Measurements from ENCODE around the gene CDK4. TPM values are rescaled to one million over a fixed set of nuclear protein-coding genes. Genes with fewer than 3 reads are reported as not detected.

Gene CDK4
- total RNA-seq, 1 donor from 2014 or later = 102 TPM

DNA sequence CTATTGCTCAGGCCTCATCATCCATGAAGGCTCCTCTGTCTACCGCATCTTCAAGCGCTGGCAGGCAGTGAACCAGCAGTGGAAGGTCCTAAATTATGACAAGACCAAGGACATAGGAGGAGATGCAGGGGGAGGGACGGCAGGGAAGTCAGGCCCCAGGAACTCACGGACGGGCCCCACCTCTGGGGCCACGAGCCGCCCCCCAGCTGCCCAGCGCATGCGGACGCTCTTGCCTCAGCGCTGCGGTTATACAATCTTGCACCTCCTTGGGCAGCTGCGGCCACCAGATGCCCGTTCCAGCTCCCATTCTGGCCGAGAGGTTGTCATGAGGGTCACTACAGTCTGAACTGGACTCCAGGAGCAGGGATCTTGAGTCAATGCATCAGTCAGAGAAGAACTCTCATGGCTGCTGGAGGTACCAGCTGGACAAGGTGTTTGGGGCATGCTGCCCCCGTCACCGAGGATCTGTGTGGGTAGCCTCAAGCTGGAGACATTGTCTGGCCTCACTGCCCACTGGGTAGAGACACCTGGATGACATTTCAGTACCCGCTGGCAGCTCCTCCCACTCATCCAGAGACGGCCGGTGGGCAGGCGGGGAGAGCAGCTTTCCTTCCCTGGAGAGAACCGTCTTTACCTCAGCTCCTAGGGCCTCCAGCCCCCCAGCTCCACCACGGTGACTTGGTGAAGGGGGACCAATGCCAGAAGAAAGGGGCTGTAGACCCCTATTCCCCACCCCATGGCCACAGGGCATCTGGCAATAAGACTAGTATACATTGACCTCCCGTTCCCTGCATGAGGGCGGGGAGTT lies 6.6 kb upstream of the CDK4 start:
- Histone ChIP-seq H3K27me3 (peaks cover 3% of the 10 kb centered on the region), H3K36me3 (no peaks in the 10 kb centered on the region), H3K4me3 (no peak overlapping the region), H3K9me3 (no peaks in the 10 kb centered on the region), H3K4me1 (peaks cover 21% of the 10 kb centered on the region), H3K27ac (no peak overlapping the region)
- TF ChIP-seq, protein P1, sequence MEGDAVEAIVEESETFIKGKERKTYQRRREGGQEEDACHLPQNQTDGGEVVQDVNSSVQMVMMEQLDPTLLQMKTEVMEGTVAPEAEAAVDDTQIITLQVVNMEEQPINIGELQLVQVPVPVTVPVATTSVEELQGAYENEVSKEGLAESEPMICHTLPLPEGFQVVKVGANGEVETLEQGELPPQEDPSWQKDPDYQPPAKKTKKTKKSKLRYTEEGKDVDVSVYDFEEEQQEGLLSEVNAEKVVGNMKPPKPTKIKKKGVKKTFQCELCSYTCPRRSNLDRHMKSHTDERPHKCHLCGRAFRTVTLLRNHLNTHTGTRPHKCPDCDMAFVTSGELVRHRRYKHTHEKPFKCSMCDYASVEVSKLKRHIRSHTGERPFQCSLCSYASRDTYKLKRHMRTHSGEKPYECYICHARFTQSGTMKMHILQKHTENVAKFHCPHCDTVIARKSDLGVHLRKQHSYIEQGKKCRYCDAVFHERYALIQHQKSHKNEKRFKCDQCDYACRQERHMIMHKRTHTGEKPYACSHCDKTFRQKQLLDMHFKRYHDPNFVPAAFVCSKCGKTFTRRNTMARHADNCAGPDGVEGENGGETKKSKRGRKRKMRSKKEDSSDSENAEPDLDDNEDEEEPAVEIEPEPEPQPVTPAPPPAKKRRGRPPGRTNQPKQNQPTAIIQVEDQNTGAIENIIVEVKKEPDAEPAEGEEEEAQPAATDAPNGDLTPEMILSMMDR (IDR thresholded peaks at IDR 0.05) = no peak
- TF ChIP-seq POLR2AphosphoS5 (IDR thresholded peaks at IDR 0.05; ENCODE audit: insufficient read depth in 1 of 2, low read depth in 1 of 2) = no peak
- no peak for DNase-seq (ENCODE audit: extremely low spot score in 2 of 2)
- intact Hi-C loops (cut with DNase I) = no loop called here

GRCh38 chr12:57757771-57758170 lies 5.7 kb upstream of the CDK4 start:
- H3K9me3 ChIP-seq = no peaks in the 10 kb centered on the region
- DNase-seq (ENCODE audit: extremely low spot score in 2 of 2) = no peak
- no peaks in the 10 kb centered on the region for H3K36me3 ChIP-seq
- H3K4me1 ChIP-seq = peaks cover 30% of the 10 kb centered on the region
- intact Hi-C loops (cut with DNase I) = no loop called here
- no peak overlapping the region for H3K27ac ChIP-seq
- H3K4me3 ChIP-seq = no peak overlapping the region
- H3K27me3 ChIP-seq = no peaks in the 10 kb centered on the region
- TF ChIP-seq POLR2A (IDR thresholded peaks at IDR 0.05) (no peak), POLR2AphosphoS5 (IDR thresholded peaks at IDR 0.05; ENCODE audit: insufficient read depth in 1 of 2, low read depth in 1 of 2) (no peak)
- TF ChIP-seq, protein P1 (IDR thresholded peaks at IDR 0.05) = no peak

- H3K27me3 ChIP-seq = no peaks in the 10 kb centered on the region
- no peak for TF ChIP-seq POLR2AphosphoS5 (IDR thresholded peaks at IDR 0.05; ENCODE audit: insufficient read depth in 1 of 2, low read depth in 1 of 2)
- TF ChIP-seq, protein P1 (IDR thresholded peaks at IDR 0.05) = peak in 1 of 3 experiments; percentile 11
- H3K4me1 ChIP-seq = peaks cover 34% of the 10 kb centered on the region
- no peak overlapping the region for H3K27ac ChIP-seq
- peak overlapping the region; percentile 75 to 78 for H3K4me3 ChIP-seq
- no peak for DNase-seq (ENCODE audit: extremely low spot score in 2 of 2)
- no peaks in the 10 kb centered on the region for H3K36me3 ChIP-seq
- no peaks in the 10 kb centered on the region for H3K9me3 ChIP-seq
- intact Hi-C loops (cut with DNase I) = no loop called here
These were observed 4.6 kb upstream of the CDK4 start for GRCh38 chr12:57756406-57757341.

DNA sequence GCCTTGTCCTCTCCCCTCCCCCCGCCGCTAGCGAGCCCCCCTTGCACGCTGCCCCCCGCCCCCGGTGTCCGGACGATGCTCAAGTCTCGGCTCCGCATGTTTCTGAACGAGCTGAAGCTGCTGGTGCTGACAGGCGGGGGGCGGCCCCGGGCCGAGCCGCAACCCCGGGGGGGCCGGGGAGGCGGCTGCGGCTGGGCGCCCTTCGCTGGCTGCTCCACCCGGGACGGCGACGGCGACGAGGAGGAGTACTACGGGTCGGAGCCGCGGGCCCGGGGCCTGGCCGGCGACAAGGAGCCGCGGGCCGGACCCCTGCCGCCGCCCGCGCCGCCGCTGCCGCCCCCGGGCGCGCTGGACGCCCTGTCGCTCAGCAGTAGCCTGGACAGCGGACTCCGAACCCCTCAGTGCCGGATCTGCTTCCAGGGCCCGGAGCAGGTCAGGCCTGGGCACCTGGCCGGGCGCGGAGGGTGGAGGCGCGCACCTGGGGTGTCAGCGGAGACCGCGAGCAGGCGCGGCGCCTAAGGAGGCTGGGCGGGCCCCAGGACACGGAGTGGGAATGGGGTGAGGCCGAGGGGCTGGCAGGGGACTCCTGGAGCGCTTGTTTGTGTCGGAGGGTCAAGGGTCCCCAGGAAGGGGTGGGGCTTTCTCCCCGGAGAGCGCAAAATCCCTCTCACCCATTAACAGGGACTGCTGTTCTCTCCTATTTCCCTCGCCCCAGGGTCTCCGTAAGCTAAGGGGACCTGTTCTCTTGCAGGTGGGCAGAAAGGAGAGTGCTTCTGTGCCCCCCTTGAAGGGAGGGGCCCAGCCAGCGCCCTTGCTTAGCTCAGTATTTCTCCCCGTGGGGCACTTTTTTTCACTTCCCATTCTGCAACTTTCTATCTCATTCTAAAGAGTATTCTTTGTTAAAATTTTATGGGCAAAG lies 3.6 kb upstream of the CDK4 start:
- Histone ChIP-seq H3K4me3 (peak overlapping the region; percentile 75 to 78), H3K4me1 (peaks cover 44% of the 10 kb centered on the region), H3K27me3 (no peaks in the 10 kb centered on the region), H3K9me3 (no peaks in the 10 kb centered on the region), H3K27ac (peak overlapping the region; percentile 53), H3K36me3 (no peaks in the 10 kb centered on the region)
- DNase-seq (ENCODE audit: extremely low spot score in 2 of 2) = no peak
- TF ChIP-seq POLR2AphosphoS5 (IDR thresholded peaks at IDR 0.05; ENCODE audit: insufficient read depth in 1 of 2, low read depth in 1 of 2) (no peak), POLR2A (IDR thresholded peaks at IDR 0.05) (no peak)
- TF ChIP-seq, protein P1 (IDR thresholded peaks at IDR 0.05) = no peak
- intact Hi-C loops (cut with DNase I) = no loop called here

All from vagina (tissue), 2 donors.